Medulla oblongata (tissue), 1 donor: ENCODE data around the gene CCL4.
A peak's percentile ranks its signal among the peaks of the same experiment; 100 is the strongest.
"Not testable (repeated sequence)": the region's sequence is repeated elsewhere in the genome, so short reads cannot be mapped to it uniquely, and the experiment has no call there.

Source experiments
- DNase-seq: peaks from one replicate; pipeline ENCODE4 v3.0.0-alpha.2; 2015; ENCODE audit errors: extremely low spot score

Gene CCL4

DNA sequence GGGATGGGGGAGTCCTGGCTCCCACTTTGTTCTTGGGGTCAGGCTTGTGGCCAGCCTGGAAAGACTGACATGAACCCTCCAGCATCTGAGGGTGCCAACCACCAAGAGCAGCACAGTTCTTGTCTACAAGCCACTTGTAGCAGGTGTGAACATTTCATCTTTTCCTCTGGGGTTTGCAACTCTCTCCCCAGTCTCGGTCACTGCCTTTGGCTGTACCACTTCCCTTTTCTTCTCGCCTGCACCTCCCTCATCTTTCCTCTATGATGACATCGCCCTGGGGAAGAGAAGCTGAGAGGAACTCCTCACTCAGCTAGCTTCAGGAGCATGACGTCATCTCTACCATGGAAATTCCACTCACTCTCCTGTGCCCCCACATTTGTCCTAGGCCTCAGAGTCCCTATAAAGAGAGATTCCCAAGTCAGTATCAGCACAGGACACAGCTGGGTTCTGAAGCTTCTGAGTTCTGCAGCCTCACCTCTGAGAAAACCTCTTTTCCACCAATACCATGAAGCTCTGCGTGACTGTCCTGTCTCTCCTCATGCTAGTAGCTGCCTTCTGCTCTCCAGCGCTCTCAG is at the start of gene CCL4:
TSS of gene CCL4 (plus strand) at position 427 of the 575 bp plus-strand sequence. CDS start at position 506, 79 bp downstream.
- peak; percentile 12 for DNase-seq

DNA sequence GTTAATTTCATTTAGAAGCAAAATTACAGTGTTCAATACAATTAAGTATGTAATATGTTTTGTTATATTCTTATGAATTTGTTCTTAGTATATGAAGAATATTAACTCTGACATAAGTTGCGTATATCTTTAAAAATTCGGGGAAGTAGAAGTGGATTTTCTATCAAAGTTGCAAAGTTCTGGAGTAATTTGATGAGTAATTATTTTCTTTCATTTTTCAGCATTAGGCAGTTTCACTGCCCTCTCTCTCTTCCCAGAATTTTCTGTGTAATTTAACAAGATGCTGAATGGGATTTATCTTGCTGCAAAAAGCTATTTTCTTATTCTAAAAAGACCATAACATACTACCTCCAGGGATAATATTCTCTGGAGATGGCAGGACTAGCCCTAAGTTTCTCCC is 48.5 kb upstream of the CCL4 start:
- no peak for DNase-seq

DNA sequence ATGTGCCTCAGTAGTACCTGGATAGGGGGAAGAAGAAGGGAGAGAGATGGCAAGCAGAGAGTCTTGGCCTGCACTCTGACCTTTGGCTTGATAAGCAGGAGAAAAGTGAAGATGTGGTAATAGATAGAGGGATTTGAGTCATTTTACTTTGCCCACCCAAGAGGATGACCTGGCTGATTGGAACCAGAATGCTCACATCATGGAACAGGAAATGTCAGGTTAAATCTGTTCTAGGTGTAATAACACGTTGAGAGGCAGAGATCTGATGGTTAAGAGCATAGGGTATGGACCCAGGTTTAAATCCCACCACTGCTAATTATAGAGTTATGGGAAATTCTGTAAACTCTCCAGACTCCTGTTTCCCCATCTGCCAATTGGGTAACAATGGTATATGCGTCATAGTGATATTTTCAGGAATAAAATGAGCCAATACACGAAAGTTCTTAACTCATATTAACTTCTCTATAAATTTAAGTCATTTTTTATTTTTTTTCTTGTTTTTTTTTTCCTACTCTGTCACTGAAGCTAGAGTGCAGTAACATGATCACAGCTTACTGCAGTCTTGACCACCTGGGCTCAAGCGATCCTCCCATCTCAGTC is 47.6 kb upstream of the CCL4 start:
- no peak for DNase-seq

DNA sequence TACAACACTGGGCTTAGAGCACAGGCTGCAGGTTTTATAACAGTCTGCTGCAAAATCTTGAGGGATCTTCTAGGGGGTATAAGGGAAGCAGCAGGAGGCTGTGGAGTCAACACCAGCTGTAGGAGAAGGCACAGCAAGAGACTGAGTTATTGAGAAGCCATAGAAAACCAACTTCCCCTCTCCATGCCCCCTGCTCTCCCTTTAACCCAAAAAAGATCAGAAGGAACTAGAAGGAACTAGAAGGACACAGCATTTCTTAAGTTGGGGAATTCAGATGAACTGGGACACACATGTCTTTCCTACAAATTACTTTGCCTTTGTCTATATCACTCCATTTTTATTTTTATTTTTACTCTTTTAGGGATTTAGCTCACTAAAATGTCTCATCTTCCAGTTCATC is 45.7 kb upstream of the CCL4 start:
- peak; percentile 10 for DNase-seq

DNA sequence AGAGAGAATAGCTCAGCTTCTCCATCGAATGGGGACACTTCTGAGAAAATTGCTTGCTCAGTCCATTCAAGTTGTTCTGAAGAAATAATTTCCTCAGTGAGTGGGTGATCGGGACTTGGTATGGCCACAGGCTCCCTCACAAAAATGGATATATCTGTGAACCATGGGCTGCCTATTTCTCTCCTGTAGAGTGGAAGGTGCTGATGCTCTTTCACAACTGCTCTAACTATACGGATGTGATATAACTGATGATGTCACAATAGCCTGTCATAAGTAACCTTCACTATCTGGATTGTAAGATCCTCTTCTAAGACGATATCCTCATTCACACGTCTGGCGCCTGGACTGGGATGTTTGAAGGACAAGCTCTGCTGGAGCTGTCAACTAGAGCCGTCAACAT is 44.2 kb upstream of the CCL4 start:
- DNase-seq: no peak

DNA sequence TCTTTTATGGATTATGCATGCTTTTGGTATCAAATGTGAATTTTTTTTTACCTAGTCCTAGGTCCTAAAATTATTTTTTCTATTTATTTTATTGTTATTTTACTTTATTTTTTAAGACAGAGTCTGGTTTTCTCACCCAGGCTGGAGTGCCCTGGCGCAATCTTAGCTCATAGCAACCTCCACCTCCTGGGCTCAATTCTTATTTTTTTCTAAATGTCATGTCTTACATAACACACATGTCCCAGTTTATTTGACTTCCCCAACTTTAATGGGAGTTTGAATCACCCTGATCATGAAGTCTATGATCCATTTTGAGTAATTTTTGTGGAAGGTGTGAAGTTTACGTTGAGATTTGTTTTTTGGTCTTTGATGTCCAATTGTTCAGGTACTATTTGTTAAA is 42.8 kb upstream of the CCL4 start:
- no peak for DNase-seq

DNA sequence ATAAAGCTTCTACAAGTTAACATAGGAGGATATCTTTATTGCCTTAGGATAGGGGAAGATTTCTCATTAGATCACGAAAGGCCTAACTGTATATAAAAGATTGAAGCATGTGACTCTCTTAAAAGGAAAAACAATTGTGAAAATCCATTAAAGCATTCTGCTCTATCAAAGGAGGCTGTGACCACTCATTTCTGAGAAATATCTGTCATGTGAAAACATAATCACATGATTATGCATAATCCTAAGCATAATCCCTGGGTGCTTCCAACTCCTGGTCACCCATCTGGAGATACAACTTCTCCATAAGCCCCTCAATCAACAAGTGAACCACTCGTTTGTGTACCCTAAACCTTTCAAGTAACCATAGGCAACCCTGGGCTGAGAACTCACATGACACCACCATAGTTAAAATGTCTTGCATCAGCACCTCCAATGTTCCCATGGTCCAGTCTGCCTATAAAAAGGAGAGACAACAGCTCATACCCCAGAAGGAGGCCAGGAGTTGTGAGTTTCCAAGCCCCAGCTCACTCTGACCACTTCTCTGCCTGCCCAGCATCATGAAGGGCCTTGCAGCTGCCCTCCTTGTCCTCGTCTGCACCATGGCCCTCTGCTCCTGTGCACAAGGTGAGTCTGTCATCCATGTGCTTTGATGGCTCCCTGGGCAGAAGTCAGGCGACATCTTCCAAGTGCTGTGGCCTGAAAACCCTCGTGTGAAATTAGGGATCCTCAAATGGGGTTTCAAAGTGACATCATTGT is 39.7 kb upstream of the CCL4 start, which contains the start of gene CCL18:
TSS of gene CCL18 (plus strand) at position 487 of the 756 bp plus-strand sequence. CDS start at position 558, 71 bp downstream.
- DNase-seq: no peak

DNA sequence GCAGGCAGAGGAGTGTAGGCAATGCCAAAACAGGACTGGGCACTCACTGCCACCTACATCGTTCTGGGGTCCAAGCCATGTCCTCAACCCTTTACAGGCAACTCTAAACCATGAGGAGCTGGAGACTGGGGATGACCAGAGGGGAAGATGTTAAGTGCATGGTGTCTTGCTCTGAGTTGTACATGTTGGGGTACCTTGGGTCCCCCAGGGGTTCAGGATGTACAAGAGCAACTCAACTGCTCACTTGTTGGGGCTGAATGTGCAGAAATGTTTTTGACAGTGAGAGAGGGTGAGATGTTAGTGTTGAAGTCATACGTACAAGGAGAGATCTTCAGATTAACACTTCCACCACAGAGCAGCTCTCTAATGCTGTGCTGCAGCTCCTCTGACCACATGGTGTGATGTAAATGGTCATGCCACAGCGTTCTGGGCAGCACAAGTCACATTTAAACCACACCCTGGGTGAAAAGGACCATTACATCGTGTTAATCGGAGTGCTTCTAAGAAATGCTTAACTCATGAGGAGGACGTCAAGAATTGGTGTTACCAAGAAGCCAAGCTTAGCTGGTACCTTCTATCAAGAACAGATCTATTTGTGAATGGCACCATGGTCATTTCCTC is 37.2 kb upstream of the CCL4 start:
- no peak for DNase-seq

DNA sequence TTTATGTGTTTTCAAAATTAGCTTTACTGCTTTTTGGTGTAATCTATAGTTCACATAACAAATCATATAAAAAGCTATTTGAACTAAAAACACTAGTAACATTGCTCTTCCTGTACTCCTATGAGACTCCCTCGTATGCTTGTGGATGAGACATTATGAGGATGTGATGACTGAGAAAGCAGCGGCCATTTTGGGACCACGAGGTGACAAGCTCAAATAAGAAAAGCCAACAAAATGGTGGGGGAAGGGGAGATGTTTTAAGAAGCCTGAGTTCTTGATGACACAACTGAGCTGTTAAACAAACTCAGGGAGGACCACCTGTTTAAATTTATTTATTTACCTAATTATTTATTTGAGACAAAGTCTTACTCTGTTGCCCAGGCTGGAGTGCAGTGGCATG is 35.1 kb upstream of the CCL4 start:
- DNase-seq: no peak

DNA sequence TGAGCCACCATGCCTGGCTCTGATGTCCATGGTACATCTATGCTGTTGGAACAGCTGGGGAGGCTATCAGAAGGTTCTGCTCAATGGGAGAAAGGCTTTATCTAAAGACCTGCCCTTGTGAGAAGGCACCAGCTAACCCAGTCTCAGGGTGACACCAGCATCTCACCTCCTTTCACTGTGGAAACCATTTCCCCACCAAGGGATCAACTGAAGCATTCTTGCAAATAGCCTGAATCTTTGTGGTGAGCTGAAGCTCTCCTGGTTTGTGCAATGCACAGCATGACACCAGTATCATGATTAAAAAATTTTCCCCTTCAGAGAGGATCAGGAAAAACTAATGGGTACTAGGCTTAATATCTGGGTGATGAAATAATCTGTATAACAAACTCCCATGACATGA is 34.5 kb upstream of the CCL4 start:
- DNase-seq: no peak

DNA sequence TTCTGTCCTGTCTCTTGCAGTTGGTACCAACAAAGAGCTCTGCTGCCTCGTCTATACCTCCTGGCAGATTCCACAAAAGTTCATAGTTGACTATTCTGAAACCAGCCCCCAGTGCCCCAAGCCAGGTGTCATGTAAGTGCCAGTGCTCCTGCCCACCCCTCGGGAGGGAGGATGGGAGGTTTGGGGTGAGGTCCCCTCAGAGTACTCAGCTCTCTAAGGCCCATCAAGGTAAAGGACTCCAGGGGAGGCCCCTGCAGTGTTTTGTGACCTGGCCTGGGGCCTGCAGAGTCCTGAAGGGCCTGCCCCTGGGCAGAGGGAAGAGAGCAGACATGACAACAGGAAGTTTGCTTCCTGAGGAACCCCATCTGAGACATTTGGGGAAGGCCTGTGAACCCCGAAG is 33.2 kb upstream of the CCL4 start:
- DNase-seq: no peak

DNA sequence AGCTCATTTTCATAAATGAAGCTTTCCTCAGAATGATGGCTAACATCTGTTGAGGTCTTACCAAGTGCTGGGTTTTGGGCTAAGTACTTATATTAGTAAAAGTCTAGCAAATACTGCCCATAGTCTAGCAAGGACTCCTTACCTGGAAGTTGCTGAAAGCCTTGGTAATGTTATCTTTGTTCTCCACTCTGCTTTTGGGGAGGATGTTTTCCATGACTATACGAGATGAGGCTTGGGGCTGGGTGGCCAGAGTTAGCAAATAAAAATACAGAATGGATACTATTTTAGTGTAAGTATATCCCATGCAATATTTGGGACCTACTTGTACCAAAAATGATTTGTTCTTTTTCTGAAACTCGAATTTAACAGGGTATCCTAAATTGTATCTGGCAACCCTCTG is 31.9 kb upstream of the CCL4 start:
- DNase-seq: no peak

DNA sequence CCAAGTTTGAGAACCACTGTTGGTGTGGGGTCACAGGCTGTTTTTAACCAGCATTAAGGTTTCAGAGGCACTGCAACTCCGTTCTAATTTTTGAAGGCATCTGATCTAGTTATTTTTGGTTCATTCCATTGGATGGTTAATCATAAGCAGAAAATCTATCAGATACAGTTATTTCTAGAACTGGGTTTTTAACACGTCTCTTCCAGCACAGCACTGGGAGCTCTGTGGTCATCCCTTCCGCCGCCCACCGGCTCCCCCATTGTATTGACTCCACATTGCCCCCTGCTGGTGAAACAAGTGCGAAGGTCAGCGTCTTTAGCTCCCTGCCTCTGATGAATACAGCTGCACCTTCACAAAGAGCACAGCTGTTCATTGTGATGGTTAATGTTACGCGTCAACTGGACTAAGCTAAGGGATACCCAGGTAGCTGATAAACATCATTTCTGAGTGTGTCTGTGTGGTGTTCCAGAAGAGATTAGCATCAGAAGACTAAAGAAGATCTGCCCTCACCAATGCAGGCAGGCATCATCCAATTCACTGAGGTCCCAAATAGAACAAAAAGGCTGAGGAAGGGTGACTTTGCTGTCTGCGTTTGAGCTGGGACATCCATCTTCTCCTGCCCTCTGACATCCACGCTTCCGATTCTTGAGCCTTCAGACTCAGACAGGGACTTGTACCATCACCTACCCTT is 31.1 kb upstream of the CCL4 start:
- peak; percentile 46 for DNase-seq

DNA sequence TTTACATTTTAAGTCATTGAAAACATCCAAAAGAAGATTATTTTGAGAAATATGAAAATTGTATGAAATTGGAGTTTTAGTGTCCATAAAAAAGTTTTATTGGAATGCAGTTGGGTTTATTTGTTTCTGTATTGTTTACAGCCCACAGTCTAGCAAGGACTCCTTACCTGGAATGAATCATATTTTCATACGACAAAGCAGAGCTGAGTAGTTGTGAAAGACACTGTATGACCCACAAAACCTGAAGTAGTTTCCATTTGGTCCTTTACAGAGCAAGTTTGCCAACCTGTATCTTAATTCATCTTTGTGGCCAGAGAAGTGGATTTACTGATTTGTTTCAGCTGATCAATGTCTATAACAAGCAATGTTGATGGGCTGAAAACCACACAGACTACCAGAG is 29.3 kb upstream of the CCL4 start:
- no peak for DNase-seq

DNA sequence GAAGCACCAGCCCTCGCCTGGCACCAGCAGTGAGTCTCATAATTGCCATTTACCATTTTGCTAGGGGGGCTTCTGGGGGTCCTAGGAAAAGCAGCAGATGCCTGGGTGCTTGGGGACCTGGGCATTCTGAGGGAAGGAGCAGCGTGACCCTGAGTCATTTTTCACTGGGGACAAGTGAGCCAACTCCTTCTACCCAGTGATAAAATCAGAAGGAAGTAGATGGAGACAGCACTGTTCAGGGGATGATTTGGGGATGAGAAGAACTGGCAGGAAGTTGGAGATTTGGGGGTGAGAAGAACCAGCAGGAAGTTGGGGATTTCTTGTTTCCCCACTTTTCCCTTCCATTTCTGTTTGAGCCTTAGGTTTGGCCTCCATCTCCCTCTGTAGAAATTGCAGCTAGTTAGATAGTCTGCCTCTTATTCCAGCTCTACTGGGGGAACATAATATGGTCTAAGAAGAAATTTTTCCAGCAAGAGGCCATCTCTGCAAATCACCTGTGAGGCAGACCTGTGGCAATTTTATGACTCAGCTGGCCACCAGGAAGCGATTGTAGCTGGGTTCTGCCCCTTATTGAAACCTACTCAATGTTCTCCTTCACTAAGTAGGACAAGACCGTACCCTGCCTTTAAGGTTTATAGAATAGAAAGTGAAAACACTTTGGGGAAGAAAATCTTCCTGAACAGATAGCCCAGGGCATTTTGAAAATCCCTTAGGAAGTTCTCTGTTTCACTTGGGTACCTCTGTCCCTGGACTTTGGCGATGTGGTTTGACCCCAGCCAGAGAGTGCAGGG is 21.8 kb upstream of the CCL4 start:
- not testable (repeated sequence) for DNase-seq

DNA sequence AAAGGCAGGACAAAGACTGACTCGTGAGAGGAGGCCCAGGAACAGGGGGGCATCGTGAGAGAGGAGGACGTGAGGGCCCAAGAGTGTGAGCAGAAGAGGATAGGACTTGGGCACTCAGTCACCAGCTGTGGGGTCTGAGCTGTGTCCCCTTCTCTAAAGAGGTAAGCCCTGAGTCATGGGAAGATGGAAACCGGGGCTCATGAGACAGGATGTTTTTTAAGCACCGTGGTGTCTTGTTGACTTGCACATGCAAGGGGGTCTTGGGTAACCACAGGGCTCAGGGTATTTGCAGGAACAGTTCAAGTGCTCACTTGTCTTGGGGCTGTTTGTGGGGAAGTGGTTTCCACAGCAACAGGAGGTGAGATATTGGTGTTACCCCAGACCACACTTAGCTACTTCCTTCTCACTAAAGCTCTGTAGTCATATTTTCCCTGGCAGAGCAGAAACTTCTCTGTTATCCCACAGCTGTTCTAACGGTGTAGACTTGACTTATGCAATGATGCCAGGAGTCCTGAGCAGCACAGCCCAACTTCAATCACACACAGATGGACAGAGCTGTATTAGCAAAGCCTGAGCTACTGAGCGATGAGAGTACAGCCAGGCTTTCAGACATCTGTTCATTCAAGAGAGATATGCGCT is 21.0 kb upstream of the CCL4 start:
- DNase-seq: peak; percentile 27

DNA sequence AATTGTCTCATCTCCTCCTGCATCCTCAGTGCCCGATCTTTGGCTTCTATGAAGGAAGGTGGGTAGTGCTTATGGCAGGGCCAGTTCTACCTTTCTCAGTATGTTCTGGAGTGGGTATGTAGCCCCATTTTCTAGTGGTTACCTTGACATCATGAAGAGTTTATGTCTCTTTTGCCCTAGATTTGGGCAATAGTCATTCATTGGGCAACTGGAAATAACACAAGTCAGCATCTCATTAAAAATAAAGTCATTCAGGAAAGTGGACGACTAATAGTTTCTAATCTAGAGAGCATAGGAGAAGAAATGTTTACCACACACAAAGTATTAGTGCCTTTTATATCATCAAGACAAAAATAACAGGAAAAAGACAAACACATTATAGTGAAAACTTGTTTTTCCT is 19.9 kb upstream of the CCL4 start:
- DNase-seq: not testable (repeated sequence)

DNA sequence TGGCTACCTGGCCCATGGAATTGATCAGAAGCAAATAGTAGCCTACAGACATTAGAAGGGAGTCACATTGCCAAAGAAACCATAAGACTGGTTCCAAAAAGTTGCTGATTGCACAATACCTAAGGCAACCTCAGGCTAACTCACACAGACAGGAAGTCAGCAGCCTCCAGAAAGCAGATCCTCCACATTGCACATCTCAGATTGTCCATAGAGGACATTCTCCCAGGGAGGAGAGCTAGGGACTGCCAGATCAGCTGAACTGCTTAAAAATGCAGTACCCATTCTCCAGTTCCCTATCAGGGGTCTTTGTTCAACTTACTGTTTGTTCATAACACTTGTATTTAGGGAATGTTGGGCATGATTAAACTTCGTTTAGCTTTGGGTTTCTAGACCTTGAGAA is 17.9 kb upstream of the CCL4 start:
- DNase-seq: peak; percentile 60

DNA sequence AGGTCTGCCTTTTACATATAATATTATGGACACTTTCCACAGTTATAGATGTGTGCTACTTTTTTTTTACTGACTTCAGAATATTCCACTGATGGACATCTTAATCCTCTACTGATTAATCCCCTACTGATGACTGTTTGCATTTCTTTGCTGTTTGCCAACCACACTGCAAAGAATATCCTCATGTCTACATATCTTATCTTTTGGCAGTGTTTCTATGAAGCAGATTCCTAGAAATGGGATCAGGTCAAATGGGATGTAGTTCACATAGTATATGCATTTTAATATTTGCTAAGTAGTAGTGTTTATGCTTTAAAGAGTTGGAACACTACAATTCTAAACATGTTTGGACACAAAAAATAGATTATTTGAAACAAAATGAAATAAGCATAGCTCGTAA is 16.8 kb upstream of the CCL4 start:
- DNase-seq: no peak

DNA sequence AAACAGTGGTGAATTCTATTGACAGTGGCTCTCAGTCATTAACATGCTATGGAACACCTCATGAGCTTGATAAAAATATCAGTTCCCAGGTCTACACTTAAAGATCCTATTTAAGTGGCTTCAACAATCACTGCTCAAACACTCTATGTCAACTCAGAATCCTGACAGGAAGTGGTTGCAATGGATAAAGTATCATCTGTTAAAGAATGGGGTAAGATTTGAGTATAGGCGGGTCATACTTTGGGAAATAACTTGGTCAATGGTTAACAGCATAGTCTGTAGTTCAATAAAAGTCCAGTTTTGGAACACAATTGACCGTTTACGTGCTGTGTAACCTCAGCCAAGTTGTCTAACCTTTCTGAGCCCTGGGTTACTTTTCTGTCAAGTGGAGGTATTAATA is 16.2 kb upstream of the CCL4 start:
- DNase-seq: not testable (repeated sequence)
